HepG2 (cell line): ENCODE data around the gene CYB5A. TPM values are rescaled to one million over a fixed set of nuclear protein-coding genes. Genes with fewer than 3 reads are reported as not detected.
A peak's percentile ranks its signal among the peaks of the same experiment; 100 is the strongest.

Source experiments
- ATRX ChIP-seq: sonication (generic); formaldehyde crosslinking; IDR thresholded peaks from 2 replicates; pipeline ENCODE4 v1.4.0; 2020; ENCODE audit warnings: missing genetic modification reagents, borderline replicate concordance
- EED ChIP-seq: sonication (generic); formaldehyde crosslinking; IDR thresholded peaks from 2 replicates; pipeline ENCODE4 v1.5.0; 2020; ENCODE audit warnings: mild to moderate bottlenecking, missing genetic modification reagents
- EHMT2 ChIP-seq: fragments of 200-600 bp; sonication (generic); IDR thresholded peaks from 2 replicates; pipeline ENCODE4 v1.7.0; 2017; ENCODE audit warnings: antibody characterized with exemption, low read depth, low read length, borderline replicate concordance
- ELF3 ChIP-seq: IDR thresholded peaks from 2 replicates; pipeline ENCODE4 v1.6.1; 2016; ENCODE audit warnings: missing genetic modification reagents, missing compliant biosample characterization
- HDAC1 ChIP-seq: sonication (generic); formaldehyde crosslinking; IDR thresholded peaks from 2 replicates; pipeline ENCODE4 v1.5.1; 2020; ENCODE audit warnings: mild to moderate bottlenecking, missing genetic modification reagents
- HHEX ChIP-seq: IDR thresholded peaks from 2 replicates; pipeline ENCODE4 v1.6.1; 2016; ENCODE audit warnings: control low read depth
- HMGA1 ChIP-seq: sonication (generic); formaldehyde crosslinking; conservative IDR thresholded peaks from 2 replicates; pipeline ENCODE4 v1.4.0; 2020; ENCODE audit warnings: missing genetic modification reagents
- MTF2 ChIP-seq: sonication (generic); formaldehyde crosslinking; IDR thresholded peaks from 2 replicates; pipeline ENCODE4 v1.5.0; 2020; ENCODE audit warnings: missing genetic modification reagents, borderline replicate concordance
- MXD3 ChIP-seq: IDR thresholded peaks from 2 replicates; pipeline ENCODE4 v1.6.1; 2016; ENCODE audit warnings: mild to moderate bottlenecking, missing biosample characterization, missing genetic modification reagents
- POLR2A ChIP-seq, 2 experiments: IDR thresholded peaks; 2 replicates each; pipeline ENCODE4 v1.6.1; 2011; ENCODE audit warnings: low read depth in 2 of 2, low read length in 2 of 2, mild to moderate bottlenecking in 1 of 2, moderate library complexity in 1 of 2; ENCODE audit not compliant: insufficient read depth in 1 of 2
- RBFOX2 ChIP-seq: fragments of 200-400 bp; formaldehyde crosslinking; IDR thresholded peaks from 2 replicates; pipeline ENCODE4 v1.6.1; 2017; ENCODE audit warnings: low read depth, mild to moderate bottlenecking, low read length
- REPIN1 ChIP-seq: sonication (generic); formaldehyde crosslinking; IDR thresholded peaks from 2 replicates; pipeline ENCODE4 v1.8.0; 2022; ENCODE audit warnings: missing genetic modification reagents, low read depth, mild to moderate bottlenecking, borderline replicate concordance
- RNF2 ChIP-seq: fragments of 450-650 bp; conservative IDR thresholded peaks from 2 replicates; pipeline ENCODE4 v1.6.1; 2016; ENCODE audit warnings: low read depth
- RXRB ChIP-seq: IDR thresholded peaks from 2 replicates; pipeline ENCODE4 v1.6.1; 2016; ENCODE audit warnings: borderline replicate concordance, missing genetic modification reagents, missing compliant biosample characterization
- STAT6 ChIP-seq: sonication (generic); formaldehyde crosslinking; IDR thresholded peaks from 2 replicates; pipeline ENCODE4 v1.4.0; 2020; ENCODE audit warnings: missing genetic modification reagents, mild to moderate bottlenecking, borderline replicate concordance
- XRCC5 ChIP-seq: fragments of 200-400 bp; formaldehyde crosslinking; optimal IDR thresholded peaks from 2 replicates; pipeline ENCODE3; 2017; ENCODE audit warnings: mild to moderate bottlenecking, low read length
- ZBTB39 ChIP-seq: sonication (generic); formaldehyde crosslinking; IDR thresholded peaks from 2 replicates; pipeline ENCODE4 v1.5.0; 2020; ENCODE audit warnings: missing genetic modification reagents
- ZBTB4 ChIP-seq: sonication (generic); formaldehyde crosslinking; IDR thresholded peaks from 2 replicates; pipeline ENCODE4 v1.4.0; 2020; ENCODE audit warnings: missing genetic modification reagents, mild to moderate bottlenecking, borderline replicate concordance
- ZBTB7A ChIP-seq: sonication (generic); formaldehyde crosslinking; IDR thresholded peaks from 2 replicates; pipeline ENCODE4 v1.8.0; 2022; ENCODE audit warnings: mild to moderate bottlenecking, missing genetic modification reagents
- ZFP41 ChIP-seq: sonication (generic); formaldehyde crosslinking; IDR thresholded peaks from 2 replicates; pipeline ENCODE4 v1.4.0; 2020; ENCODE audit warnings: mild to moderate bottlenecking, missing genetic modification reagents, borderline replicate concordance
- ZKSCAN8 ChIP-seq: IDR thresholded peaks from 2 replicates; pipeline ENCODE4 v1.6.1; 2016; ENCODE audit warnings: borderline replicate concordance, missing genetic modification reagents, missing compliant biosample characterization
- ZNF451 ChIP-seq: sonication (generic); formaldehyde crosslinking; IDR thresholded peaks from 2 replicates; pipeline ENCODE4 v1.5.0; 2020; ENCODE audit warnings: mild to moderate bottlenecking, missing genetic modification reagents
- ZNF7 ChIP-seq: IDR thresholded peaks from 2 replicates; pipeline ENCODE4 v1.6.1; 2016; ENCODE audit warnings: missing biosample characterization, missing genetic modification reagents
- polyA plus RNA-seq, 8 experiments: library from polyadenylated mRNA; depleted of rRNA in 3 of 8; stranded (reverse) in 7 of 8; unstranded in 1 of 8; fragments of >200 nt; fragmentation: Illumina TruSeq in 4 of 8; extraction: Trizol in 4 of 8; gene quantifications; 2 replicates each; pipeline versions ENCODE4 v1.2.1 to v1.2.3, GENCODE V29; 2011 to 2016; ENCODE audit warnings: low read depth in 4 of 8, missing spikeins in 1 of 8, mixed read lengths in 1 of 8; ENCODE audit not compliant: insufficient read depth in 1 of 8
- total RNA-seq, 5 experiments: library from RNA; depleted of rRNA; stranded (reverse); fragments of >200 nt; fragmentation: Illumina TruSeq; extraction: Trizol; gene quantifications; 2 replicates each; pipeline ENCODE4 v1.2.3, GENCODE V29; 2016; ENCODE audit warnings: low read depth in 1 of 5

Gene CYB5A
- total and polyA plus RNA-seq, 2 of the 13 experiments (the other 11 are each of a cell fraction or from before 2014, with no cell fraction given): 215 to 356 TPM

GRCh38 chr18:74290794-74291471 is 830 bp downstream of the CYB5A start (continued):
- no peak for TF ChIP-seq ZBTB39 (CRISPR knock-in tag)
- 0 out of 2 replicates have a peak, but pooled peaks have one; percentile 39 for TF ChIP-seq REPIN1 (CRISPR knock-in tag)
- no peak for TF ChIP-seq ZNF451
- TF ChIP-seq ZNF7 (CRISPR knock-in tag): no peak
- 0 out of 2 replicates have a peak, but pooled peaks have one; percentile 24 for TF ChIP-seq RXRB
- TF ChIP-seq POLR2A (IDR thresholded peaks at IDR 0.05; ENCODE audit: insufficient read depth in 1 of 2, low read depth in 2 of 2, low read length in 2 of 2): no peak
- no peak for TF ChIP-seq ATRX (CRISPR knock-in tag)
- no peak for TF ChIP-seq MTF2 (CRISPR knock-in tag)
- TF ChIP-seq RNF2: no peak
- no peak for TF ChIP-seq HHEX (CRISPR knock-in tag)
- peak; percentile 56; the same call in 1 of the 2 replicates for TF ChIP-seq EED (CRISPR knock-in tag)
- peak; percentile 50; the same call in 1 of the 2 replicates for TF ChIP-seq RBFOX2
- TF ChIP-seq EHMT2: no peak
- no peak; the same call in 1 of the 2 replicates for TF ChIP-seq ELF3 (CRISPR knock-in tag)
- TF ChIP-seq ZBTB4 (CRISPR knock-in tag): no peak; the same call in 1 of the 2 replicates
- TF ChIP-seq XRCC5: peak; percentile 31
- no peak for TF ChIP-seq ZFP41 (CRISPR knock-in tag)
- TF ChIP-seq HMGA1 (CRISPR knock-in tag): no peak
- no peak for TF ChIP-seq MXD3
- TF ChIP-seq HDAC1 (CRISPR knock-in tag): peak; percentile 60
- 0 out of 2 replicates have a peak, but pooled peaks have one; percentile 26 for TF ChIP-seq ZBTB7A (CRISPR knock-in tag)
- TF ChIP-seq ZKSCAN8 (CRISPR knock-in tag): 0 out of 2 replicates have a peak, but pooled peaks have one; percentile 35
- TF ChIP-seq STAT6: no peak
